Neural progenitor cell (in vitro differentiated cells): ENCODE data around the gene CDH23. TPM values are rescaled to one million over a fixed set of nuclear protein-coding genes. Genes with fewer than 3 reads are reported as not detected.

Source experiments
- DNase-seq: peaks from one replicate; pipeline ENCODE4 v3.0.0-alpha.2; 2016; ENCODE audit warnings: low spot score
- H2AFZ ChIP-seq: fragments of 200-600 bp; sonication (generic); replicated peaks from 2 replicates; pipeline ENCODE4 v1.6.1; 2016; ENCODE audit warnings: antibody characterized with exemption
- H3F3A ChIP-seq: fragments of 200-600 bp; sonication (generic); 2 replicates; pipeline ENCODE4 v1.6.1; 2016; ENCODE audit warnings: antibody characterized with exemption, low read depth
- H3K27ac ChIP-seq: fragments of 200-600 bp; sonication (generic); 2 replicates; pipeline ENCODE4 v1.5.1; 2016; ENCODE audit warnings: mild to moderate bottlenecking
- H3K27me3 ChIP-seq: fragments of 200-600 bp; sonication (generic); 2 replicates; pipeline ENCODE4 v1.6.1; 2016; ENCODE audit warnings: mild to moderate bottlenecking, moderate library complexity
- H3K36me3 ChIP-seq: fragments of 200-600 bp; sonication (generic); 2 replicates; pipeline ENCODE4 v1.5.1; 2016
- H3K4me1 ChIP-seq: fragments of 200-600 bp; sonication (generic); 2 replicates; pipeline ENCODE4 v1.6.1; 2016; ENCODE audit warnings: mixed run types
- H3K4me2 ChIP-seq: fragments of 200-600 bp; sonication (generic); 2 replicates; pipeline ENCODE4 v1.6.1; 2016
- H3K4me3 ChIP-seq: fragments of 200-600 bp; sonication (generic); 2 replicates; pipeline ENCODE4 v1.5.1; 2016
- H3K79me2 ChIP-seq: fragments of 200-600 bp; sonication (generic); 2 replicates; pipeline ENCODE4 v1.6.1; 2016; ENCODE audit warnings: low read depth
- H3K9ac ChIP-seq: fragments of 200-600 bp; sonication (generic); 2 replicates; pipeline ENCODE4 v1.6.1; 2016
- H3K9me3 ChIP-seq: fragments of 200-600 bp; sonication (generic); 2 replicates; pipeline ENCODE4 v1.5.1; 2016; ENCODE audit warnings: low read depth
- H4K20me1 ChIP-seq: fragments of 200-600 bp; sonication (generic); 2 replicates; pipeline ENCODE4 v1.6.1; 2016; ENCODE audit warnings: low read depth
- H3K27ac Mint-ChIP-seq: 3 replicates; pipeline ENCODE4 v1.8.0; 2021; ENCODE audit warnings: mixed read lengths
- H3K27me3 Mint-ChIP-seq: 2 replicates; pipeline ENCODE4 v1.8.0; 2022; ENCODE audit warnings: low read depth, mild to moderate bottlenecking, inconsistent platforms, moderate library complexity, mixed read lengths; ENCODE audit not compliant: insufficient read depth
- H3K36me3 Mint-ChIP-seq: 3 replicates; pipeline ENCODE4 v1.8.0; 2021; ENCODE audit warnings: mixed read lengths
- H3K4me1 Mint-ChIP-seq: 3 replicates; pipeline ENCODE4 v1.8.0; 2021; ENCODE audit warnings: mixed read lengths
- H3K4me3 Mint-ChIP-seq: 3 replicates; pipeline ENCODE4 v1.8.0; 2021; ENCODE audit warnings: mild to moderate bottlenecking, moderate library complexity, mixed read lengths
- H3K9me3 Mint-ChIP-seq: 3 replicates; pipeline ENCODE4 v1.8.0; 2020; ENCODE audit warnings: mixed read lengths
- CTCF ChIP-seq: fragments of 200-600 bp; sonication (generic); IDR thresholded peaks from 2 replicates; pipeline ENCODE4 v1.5.1; 2017; ENCODE audit warnings: antibody characterized with exemption, mild to moderate bottlenecking
- EZH2 ChIP-seq: fragments of 200-600 bp; sonication (generic); IDR thresholded peaks from 2 replicates; pipeline ENCODE4 v1.6.1; 2017; ENCODE audit warnings: antibody characterized with exemption, mild to moderate bottlenecking, moderate library complexity
- EZH2phosphoT487 ChIP-seq: fragments of 200-600 bp; sonication (generic); IDR thresholded peaks from 2 replicates; pipeline ENCODE4 v1.6.1; 2017; ENCODE audit warnings: antibody characterized with exemption
- total RNA-seq: library from RNA; depleted of rRNA; stranded (reverse); fragments of >200 nt; gene quantifications from 2 replicates; pipeline ENCODE4 v1.2.3, GENCODE V29; 2015; ENCODE audit warnings: low replicate concordance

Gene CDH23
- total RNA-seq, 1 donor from 2014 or later: 5.9 TPM

DNA sequence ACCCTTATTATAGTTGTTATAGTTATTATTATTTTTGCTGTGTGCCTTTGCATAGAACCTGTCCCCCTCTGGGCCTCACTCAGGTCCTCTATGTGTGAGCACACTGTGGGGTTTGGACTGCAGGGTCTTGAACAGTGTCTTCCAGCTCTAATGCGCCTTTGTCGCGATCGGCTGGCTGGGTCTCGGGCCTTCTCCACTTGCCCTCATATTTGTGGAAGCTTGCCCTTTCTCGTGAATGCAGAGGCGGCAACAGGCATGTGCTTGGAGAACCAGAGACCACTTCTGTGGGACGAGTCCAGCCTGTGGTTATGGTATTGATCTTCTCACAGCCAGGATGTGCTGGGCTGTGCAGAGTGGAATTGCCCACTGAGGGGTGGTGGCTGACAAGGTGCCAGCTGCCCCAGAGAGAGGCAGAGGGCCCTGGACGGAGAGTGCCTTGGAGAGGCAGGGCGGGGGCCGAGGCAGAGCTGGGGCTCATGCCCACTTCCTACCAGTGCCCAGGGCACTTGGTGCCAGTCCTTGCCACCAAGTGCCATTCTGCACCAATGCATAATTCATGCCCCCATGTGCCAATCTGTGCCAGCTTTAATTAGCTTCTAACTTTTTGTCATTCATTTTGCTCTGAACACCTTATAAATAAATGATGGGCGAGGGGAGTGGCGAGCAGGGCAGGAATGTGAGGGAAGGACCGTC, 6.8 kb upstream of the CDH23 start:
- H3K9ac ChIP-seq: no peak overlapping the region

GRCh38 chr10:71390461-71390835, 6.3 kb upstream of the CDH23 start:
- Histone ChIP-seq H3K4me2 (no peak overlapping the region), H3K36me3 (no peaks in the 10 kb centered on the region), H3K9me3 (no peaks in the 10 kb centered on the region), H3K4me3 (no peak overlapping the region), H4K20me1 (no peaks in the 10 kb centered on the region), H3K79me2 (no peaks in the 10 kb centered on the region), H2AFZ (no peak overlapping the region), H3K27ac (no peak overlapping the region), H3K9ac (no peak overlapping the region), H3F3A (peaks cover under 1% of the 10 kb centered on the region), H3K4me1 (peaks cover 6% of the 10 kb centered on the region), H3K27me3 (peaks cover 29% of the 10 kb centered on the region)
- Mint-ChIP-seq H3K27me3 (peaks cover 12% of the 10 kb centered on the region), H3K4me1 (peaks cover 5% of the 10 kb centered on the region), H3K36me3 (no peaks in the 10 kb centered on the region), H3K9me3 (no peaks in the 10 kb centered on the region), H3K27ac (no peak overlapping the region), H3K4me3 (no peak overlapping the region)
- TF ChIP-seq EZH2: no peak
- TF ChIP-seq CTCF: no peak
- TF ChIP-seq EZH2phosphoT487: no peak
- no peak for DNase-seq

More for the DNA sequence above, 6.8 kb upstream of the CDH23 start:
- Histone ChIP-seq H3K4me2 (no peak overlapping the region), H4K20me1 (no peaks in the 10 kb centered on the region), H3K36me3 (no peaks in the 10 kb centered on the region), H3K9me3 (no peaks in the 10 kb centered on the region), H2AFZ (no peak overlapping the region), H3K4me3 (no peak overlapping the region), H3K4me1 (peaks cover 6% of the 10 kb centered on the region), H3K79me2 (no peaks in the 10 kb centered on the region), H3K27ac (no peak overlapping the region), H3F3A (no peaks in the 10 kb centered on the region), H3K27me3 (peaks cover 24% of the 10 kb centered on the region)
- Mint-ChIP-seq H3K27ac (no peak overlapping the region), H3K4me1 (peaks cover 4% of the 10 kb centered on the region), H3K9me3 (no peaks in the 10 kb centered on the region), H3K4me3 (no peak overlapping the region), H3K27me3 (peaks cover 7% of the 10 kb centered on the region), H3K36me3 (no peaks in the 10 kb centered on the region)
- no peak for TF ChIP-seq EZH2phosphoT487
- no peak for TF ChIP-seq EZH2
- no peak for TF ChIP-seq CTCF
- no peak for DNase-seq

- peaks cover 36% of the 10 kb centered on the region for H3K27me3 ChIP-seq
- no peak overlapping the region for H2AFZ ChIP-seq
- H3K4me2 ChIP-seq: no peak overlapping the region
- peaks cover 19% of the 10 kb centered on the region for H3K27me3 Mint-ChIP-seq
- H3F3A ChIP-seq: peaks cover 7% of the 10 kb centered on the region
- no peaks in the 10 kb centered on the region for H3K36me3 Mint-ChIP-seq
- no peak overlapping the region for H3K4me3 Mint-ChIP-seq
- TF ChIP-seq EZH2 (no peak), CTCF (no peak)
- no peaks in the 10 kb centered on the region for H3K79me2 ChIP-seq
- peaks cover 12% of the 10 kb centered on the region for H3K4me1 Mint-ChIP-seq
- no peak overlapping the region for H3K27ac Mint-ChIP-seq
- H3K36me3 ChIP-seq: no peaks in the 10 kb centered on the region
- DNase-seq: no peak
- no peaks in the 10 kb centered on the region for H4K20me1 ChIP-seq
- H3K9me3 ChIP-seq: no peaks in the 10 kb centered on the region
- H3K4me3 ChIP-seq: no peak overlapping the region
- H3K9me3 Mint-ChIP-seq: no peaks in the 10 kb centered on the region
- H3K9ac ChIP-seq: no peak overlapping the region
- no peak overlapping the region for H3K27ac ChIP-seq
- H3K4me1 ChIP-seq: peaks cover 6% of the 10 kb centered on the region
Measured at GRCh38 chr10:71390921-71391690, 5.6 kb upstream of the CDH23 start.
